AG04449 (cell line): ENCODE results near the gene TTLL8.

Experiments
- CTCF ChIA-PET: fragments of 350-600 bp; formaldehyde crosslinking; extraction: SDS; loops from one replicate; lab custom pipeline; 2021; ENCODE audit warnings: antibody characterized with exemption; lab: Yijun Ruan, JAX
- POLR2A ChIA-PET: fragments of 400-600, 350-600 bp; formaldehyde crosslinking; extraction: SDS; loops from one replicate; lab custom pipeline; 2020; ENCODE audit warnings: antibody characterized with exemption, inconsistent platforms; lab: Yijun Ruan, JAX
- DNase-seq: peaks from one replicate; pipeline ENCODE4 v3.0.0-alpha.2; 2010; ENCODE audit warnings: low read depth, low spot score
- H3K4me3 ChIP-seq: 2 replicates; pipeline ENCODE4 v1.5.1; 2011; ENCODE audit warnings: low read depth, mild to moderate bottlenecking, control low read depth, low read length
- TF ChIP-seq, protein P1 (sequence below): IDR thresholded peaks from one replicate; pipeline ENCODE4 v1.5.1; 2011; ENCODE audit warnings: mild to moderate bottlenecking, moderate library complexity, low read length, control low read depth, inconsistent platforms; ENCODE audit not compliant: insufficient read depth; ENCODE audit errors: missing control alignments

TTLL8 gene

DNA sequence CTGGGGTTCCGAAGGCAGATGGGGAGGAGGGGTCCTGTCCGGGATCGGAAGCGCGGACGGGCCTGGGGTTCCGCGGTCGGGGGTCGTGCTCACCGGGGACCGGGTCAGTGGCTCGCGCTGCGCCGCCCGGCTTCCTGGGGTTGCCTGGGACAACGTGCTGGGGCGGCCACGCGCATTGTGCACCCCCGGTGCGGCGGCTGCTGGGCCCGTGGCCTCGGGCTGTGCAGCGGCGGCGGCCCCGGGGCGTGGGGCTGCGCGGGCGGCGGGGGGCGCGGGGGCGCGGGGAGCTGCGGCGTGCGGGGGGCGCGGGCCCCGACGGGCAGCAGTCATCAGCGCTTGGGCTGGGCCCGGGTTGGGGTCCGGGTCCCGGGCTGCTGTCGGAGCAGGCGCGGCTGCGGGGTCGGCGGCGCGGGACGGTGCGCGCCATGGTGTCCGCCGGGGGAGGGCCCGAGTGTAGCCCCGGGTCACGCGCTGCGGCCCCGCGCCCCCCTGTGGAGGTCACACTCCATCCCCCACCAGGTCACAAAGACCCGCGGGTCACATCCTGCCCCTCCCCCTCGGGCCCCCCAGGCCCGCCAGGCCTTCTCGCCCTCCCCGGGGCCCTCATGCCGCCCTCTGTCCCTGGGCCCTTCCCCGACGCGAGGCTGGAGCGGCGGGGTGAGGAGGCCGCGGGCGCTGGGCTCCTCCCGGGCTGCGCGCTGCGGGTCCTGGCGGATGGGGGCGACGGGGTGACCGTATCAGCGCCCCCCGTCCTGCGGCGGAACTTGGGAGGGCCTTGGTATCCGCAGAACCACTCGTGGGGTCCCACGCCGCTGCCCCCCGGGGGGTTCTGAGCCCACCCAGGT is at the start of gene TTLL8:
TSS of gene TTLL8 (minus strand) at position 238 of the 845 bp plus-strand sequence.
- no peak for DNase-seq
- ChIA-PET CTCF (no interaction called here), POLR2A (no interaction called here)
- no peak within 1 kb of the TSS for H3K4me3 ChIP-seq
- TF ChIP-seq, protein P1, sequence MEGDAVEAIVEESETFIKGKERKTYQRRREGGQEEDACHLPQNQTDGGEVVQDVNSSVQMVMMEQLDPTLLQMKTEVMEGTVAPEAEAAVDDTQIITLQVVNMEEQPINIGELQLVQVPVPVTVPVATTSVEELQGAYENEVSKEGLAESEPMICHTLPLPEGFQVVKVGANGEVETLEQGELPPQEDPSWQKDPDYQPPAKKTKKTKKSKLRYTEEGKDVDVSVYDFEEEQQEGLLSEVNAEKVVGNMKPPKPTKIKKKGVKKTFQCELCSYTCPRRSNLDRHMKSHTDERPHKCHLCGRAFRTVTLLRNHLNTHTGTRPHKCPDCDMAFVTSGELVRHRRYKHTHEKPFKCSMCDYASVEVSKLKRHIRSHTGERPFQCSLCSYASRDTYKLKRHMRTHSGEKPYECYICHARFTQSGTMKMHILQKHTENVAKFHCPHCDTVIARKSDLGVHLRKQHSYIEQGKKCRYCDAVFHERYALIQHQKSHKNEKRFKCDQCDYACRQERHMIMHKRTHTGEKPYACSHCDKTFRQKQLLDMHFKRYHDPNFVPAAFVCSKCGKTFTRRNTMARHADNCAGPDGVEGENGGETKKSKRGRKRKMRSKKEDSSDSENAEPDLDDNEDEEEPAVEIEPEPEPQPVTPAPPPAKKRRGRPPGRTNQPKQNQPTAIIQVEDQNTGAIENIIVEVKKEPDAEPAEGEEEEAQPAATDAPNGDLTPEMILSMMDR: no peak

DNA sequence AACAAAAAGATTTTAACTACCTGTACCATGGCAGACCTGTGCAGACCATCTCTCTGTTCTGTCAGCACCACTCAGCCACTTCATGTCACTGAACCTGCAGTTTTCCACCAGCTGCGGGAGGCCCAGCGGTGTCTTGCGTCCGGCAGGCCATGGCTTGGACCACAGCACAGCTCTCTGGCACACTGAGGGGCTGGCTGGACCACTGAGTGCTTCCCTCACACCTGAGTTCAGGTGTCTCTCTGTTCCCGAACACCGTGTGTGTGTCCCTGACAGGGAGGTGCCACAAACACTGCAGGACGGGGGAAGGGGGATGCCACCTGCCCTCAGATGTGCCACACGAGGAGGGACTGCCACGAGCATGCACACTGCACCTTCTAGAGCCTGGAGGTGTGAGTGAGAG is 49.4 kb upstream of the TTLL8 start:
- ChIA-PET POLR2A (no interaction called here), CTCF (no interaction called here)
- no peak for DNase-seq
- no peak overlapping the region for H3K4me3 ChIP-seq
- TF ChIP-seq, protein P1: no peak

DNA sequence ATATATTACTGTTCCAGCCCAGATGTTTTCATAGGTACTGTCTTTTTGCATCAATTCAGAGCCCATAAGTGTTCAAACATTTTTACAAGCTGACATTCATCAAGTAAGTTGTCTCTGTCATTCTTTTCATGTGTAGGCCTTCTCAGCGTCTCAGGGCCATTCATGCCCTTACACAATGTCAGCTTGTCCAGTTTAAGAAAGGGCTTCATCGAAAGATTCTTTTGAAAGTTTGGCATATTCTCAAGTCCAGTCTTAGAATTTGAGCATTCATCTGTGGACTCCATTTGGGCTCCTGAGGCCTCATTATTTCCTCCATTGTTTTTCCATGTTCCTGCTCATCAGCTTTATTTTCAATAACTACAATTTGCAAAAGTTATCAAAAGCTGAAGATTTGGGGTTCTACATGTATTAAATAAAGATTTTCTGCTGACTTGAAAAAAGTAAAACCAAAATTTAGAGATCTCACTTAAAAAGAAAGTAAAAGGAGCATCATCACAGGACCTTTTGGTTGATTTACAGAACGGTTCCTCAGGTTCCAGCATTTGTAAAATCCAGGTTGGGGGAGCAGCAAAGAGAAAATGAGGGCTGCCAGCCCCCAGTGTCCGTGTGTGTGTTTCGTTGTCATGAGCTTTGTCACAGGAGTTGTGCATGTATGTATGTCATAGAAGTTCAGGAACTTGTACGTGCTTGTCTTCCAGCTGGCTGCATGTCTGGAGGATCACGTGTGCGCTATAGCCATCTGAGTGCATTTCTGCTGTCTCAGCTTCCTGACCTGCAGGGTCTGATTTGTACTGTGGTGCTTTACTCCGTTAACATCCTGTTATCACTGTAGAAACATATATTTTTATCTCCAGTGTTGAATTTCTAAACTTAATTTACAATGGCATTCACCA is 47.4 kb upstream of the TTLL8 start:
- CTCF ChIA-PET: interaction anchor here (1.3 kb wide), 1 partner anchor 46 kb away, joined by 3 read pairs; no protein-coding TSS in a partner anchor
- POLR2A ChIA-PET: no interaction called here
- no peak overlapping the region for H3K4me3 ChIP-seq
- DNase-seq: no peak
- TF ChIP-seq, protein P1: no peak

DNA sequence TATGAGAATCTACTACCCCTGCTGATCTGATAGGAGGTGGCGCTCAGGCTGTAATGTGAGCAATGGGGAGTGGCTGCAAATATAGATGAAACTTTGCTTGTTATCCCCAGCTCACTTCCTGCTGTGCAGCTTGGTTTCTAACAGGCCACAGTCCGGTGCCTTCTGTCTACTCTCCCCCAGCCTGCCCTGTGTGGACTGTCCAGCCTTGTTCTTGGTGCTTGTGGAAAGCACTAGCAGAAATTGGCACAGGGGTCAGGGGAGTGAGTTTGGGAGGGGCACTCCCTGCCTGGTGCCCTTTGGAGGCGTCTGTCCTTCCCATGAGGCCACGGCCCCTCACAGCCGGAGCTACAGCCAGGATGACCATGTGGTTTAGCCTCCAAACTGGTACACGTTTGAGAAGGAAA is 46.0 kb upstream of the TTLL8 start:
- no peak for DNase-seq
- POLR2A ChIA-PET: no interaction called here
- no peak overlapping the region for H3K4me3 ChIP-seq
- TF ChIP-seq, protein P1: no peak
- CTCF ChIA-PET: no interaction called here

DNA sequence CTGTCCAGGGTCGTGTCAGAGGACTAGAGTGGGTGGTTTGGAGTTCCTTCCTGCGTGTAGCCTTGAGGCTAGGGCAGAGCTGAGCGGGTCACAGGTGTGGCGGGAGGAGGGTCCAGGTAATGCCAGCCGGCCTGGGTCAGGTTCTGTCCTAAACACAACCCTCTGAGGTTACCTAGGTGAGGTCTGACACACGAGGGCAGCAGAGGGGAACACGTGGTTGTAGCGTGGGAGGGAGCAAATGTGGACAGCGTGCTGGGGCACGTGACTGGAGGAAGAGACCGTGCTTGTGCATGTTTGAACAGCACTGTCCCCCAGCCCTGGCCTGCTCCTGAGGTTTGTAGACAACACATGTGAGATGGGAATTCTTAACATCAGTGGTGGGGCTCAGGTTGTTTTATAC is 44.8 kb upstream of the TTLL8 start:
- no peak for DNase-seq
- TF ChIP-seq, protein P1: no peak
- POLR2A ChIA-PET: no interaction called here
- H3K4me3 ChIP-seq: no peak overlapping the region
- CTCF ChIA-PET: no interaction called here
